Suppressor macrophage treated with lipopolysaccharide for 1 hour (primary cell): ENCODE results near the gene ANGPTL4.

Source experiments
- DNase-seq, 3 donors: peaks; one replicate each; pipeline ENCODE4 v3.0.0-alpha.2; 2020 to 2022

Gene ANGPTL4

GRCh38 chr19:8421484-8422461 lies 57.8 kb downstream of the ANGPTL4 start:
- DNase-seq: no peak

GRCh38 chr19:8423817-8424223 lies 59.9 kb downstream of the ANGPTL4 start:
- peak; percentile 97 to 100 (median 98) for DNase-seq
